Fibroblast of the aortic adventitia (primary cell): ENCODE measurements around the gene PLEKHS1. TPM values are rescaled to one million over a fixed set of nuclear protein-coding genes. Genes with fewer than 3 reads are reported as not detected.

ENCODE experiments used
- DNase-seq: peaks from one replicate; pipeline ENCODE4 v3.0.0-alpha.2; 2010; ENCODE audit warnings: low read depth
- H3K4me3 ChIP-seq: 2 replicates; pipeline ENCODE4 v1.5.1; 2011; ENCODE audit warnings: low read depth, mild to moderate bottlenecking, control low read depth, low read length, moderate library complexity
- total RNA-seq: library from RNA; depleted of rRNA; stranded (reverse); fragments of >200 nt; gene quantifications from 2 replicates; pipeline ENCODE4 v1.2.3, GENCODE V29; 2012; ENCODE audit warnings: low replicate concordance
- TF ChIP-seq, protein P1 (sequence below): IDR thresholded peaks from 2 replicates; pipeline ENCODE4 v1.5.1; 2011; ENCODE audit warnings: mild to moderate bottlenecking, low read length, control low read depth, inconsistent platforms; ENCODE audit not compliant: insufficient read depth

The PLEKHS1 gene
- total RNA-seq, 1 donor, result not detected

DNA sequence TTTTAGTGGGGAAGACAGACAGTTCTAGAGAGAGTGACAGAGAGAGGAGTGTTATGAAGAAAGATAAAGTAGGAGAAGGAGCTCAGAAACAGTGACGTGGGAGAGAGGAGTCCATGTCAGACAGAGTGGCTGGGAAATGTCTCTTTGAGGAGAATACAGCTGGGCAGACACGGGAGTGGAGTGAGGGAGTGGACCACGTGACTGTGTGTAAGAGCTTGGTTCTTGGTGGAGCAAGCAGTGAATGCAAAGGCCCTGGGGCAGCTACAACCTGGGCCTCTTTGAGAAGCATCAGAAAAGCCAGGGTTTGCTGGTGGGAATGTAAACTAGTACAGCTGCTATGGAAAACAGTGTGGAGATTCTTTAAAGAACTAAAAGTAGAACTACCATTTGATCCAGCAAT is 11.9 kb upstream of the PLEKHS1 start:
- no peak for DNase-seq
- TF ChIP-seq, protein P1, sequence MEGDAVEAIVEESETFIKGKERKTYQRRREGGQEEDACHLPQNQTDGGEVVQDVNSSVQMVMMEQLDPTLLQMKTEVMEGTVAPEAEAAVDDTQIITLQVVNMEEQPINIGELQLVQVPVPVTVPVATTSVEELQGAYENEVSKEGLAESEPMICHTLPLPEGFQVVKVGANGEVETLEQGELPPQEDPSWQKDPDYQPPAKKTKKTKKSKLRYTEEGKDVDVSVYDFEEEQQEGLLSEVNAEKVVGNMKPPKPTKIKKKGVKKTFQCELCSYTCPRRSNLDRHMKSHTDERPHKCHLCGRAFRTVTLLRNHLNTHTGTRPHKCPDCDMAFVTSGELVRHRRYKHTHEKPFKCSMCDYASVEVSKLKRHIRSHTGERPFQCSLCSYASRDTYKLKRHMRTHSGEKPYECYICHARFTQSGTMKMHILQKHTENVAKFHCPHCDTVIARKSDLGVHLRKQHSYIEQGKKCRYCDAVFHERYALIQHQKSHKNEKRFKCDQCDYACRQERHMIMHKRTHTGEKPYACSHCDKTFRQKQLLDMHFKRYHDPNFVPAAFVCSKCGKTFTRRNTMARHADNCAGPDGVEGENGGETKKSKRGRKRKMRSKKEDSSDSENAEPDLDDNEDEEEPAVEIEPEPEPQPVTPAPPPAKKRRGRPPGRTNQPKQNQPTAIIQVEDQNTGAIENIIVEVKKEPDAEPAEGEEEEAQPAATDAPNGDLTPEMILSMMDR, result no peak
- no peak overlapping the region for H3K4me3 ChIP-seq

GRCh38 chr10:113740850-113741249 is 10.6 kb upstream of the PLEKHS1 start:
- TF ChIP-seq, protein P1, result no peak
- DNase-seq, result no peak
- no peak overlapping the region for H3K4me3 ChIP-seq

- DNase-seq, result no peak
- no peak overlapping the region for H3K4me3 ChIP-seq
- TF ChIP-seq, protein P1, result no peak
Observed at GRCh38 chr10:113742466-113742865, 9.0 kb upstream of the PLEKHS1 start.

- TF ChIP-seq, protein P1, result no peak
- no peak overlapping the region for H3K4me3 ChIP-seq
- no peak for DNase-seq
Observed at GRCh38 chr10:113743594-113743993, 7.9 kb upstream of the PLEKHS1 start.

GRCh38 chr10:113745374-113745773 is 6.1 kb upstream of the PLEKHS1 start:
- no peak overlapping the region for H3K4me3 ChIP-seq
- TF ChIP-seq, protein P1, result no peak
- no peak for DNase-seq

DNA sequence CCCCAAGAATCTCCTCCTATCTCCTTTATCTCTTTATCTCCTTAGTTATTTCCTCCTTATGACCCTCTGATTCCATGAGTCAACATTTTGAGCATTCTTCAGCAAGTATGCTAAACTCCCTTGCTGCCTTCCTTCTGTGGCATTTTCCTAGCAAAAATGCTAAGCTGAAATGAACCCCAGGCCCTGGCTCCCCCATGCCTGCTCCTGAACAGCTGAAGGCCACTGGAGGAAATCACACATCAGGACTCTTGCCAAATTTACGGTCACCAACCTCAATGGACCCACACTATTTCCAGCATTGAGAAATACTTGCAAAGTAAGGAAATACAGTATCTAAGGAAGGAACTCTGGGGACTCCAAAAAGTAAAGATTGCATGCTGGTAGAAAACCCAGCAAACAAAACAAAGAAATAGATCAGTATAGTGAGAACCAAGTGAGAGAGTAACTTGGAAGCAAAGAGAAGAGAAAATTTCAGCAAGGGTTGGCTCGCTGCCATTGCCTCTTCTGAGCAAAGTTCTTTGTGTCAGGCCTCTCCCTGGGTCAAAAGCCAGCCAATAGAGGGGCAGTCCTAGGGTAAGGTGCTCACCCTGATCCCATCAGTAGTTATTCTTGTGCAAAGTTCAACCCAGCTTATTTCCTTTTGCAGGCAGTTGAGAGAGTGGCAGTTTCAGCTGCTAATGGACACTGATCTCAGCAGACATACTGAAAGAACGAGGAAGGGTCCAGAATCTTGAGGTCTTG is 5.1 kb upstream of the PLEKHS1 start:
- DNase-seq, result peak; percentile 18
- no peak overlapping the region for H3K4me3 ChIP-seq
- TF ChIP-seq, protein P1, result no peak

GRCh38 chr10:113752553-113752952 is 1.1 kb downstream of the PLEKHS1 start:
- no peak for DNase-seq
- H3K4me3 ChIP-seq, result no peak overlapping the region
- TF ChIP-seq, protein P1, result no peak
